Measurements from ENCODE around the gene WDR7. TPM values are rescaled to one million over a fixed set of nuclear protein-coding genes. Genes with fewer than 3 reads are reported as not detected.

The WDR7 gene
- total RNA-seq, 1 experiment from 2014 or later = 11.5 TPM

DNA sequence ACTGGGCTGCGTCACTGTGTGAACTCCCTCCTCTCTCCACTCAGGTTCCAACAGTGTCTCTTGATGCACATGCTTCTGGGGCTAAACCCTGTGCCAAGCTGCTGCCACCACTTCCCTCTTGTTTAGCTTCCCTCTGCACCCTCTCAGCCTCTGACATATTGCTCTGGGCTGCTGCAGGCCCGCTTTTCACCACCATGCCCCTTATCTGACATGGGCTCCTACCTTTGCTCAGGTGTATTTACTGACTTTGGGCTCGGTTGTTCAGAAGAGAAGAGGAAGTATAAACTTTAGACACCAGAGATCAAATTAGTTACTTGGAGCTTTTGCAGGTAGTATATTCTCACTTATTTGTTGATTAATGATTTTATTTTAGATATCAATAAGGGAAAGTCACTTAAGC, 77.6 kb downstream of the WDR7 start:
- no peak overlapping the region for H3K9ac ChIP-seq (ENCODE audit: low read length)
- H3K27me3 ChIP-seq (ENCODE audit: insufficient read depth, low read length) = no peaks in the 10 kb centered on the region
- ATAC-seq (no peak), DNase-seq (ENCODE audit: low read depth, low spot score) (no peak)
- ChIA-PET CTCF (no interaction called here), RAD21 (ENCODE audit: low non-redundant PET in 1 of 2, low total read pairs in 2 of 2, uncharacterized antibody in 2 of 2, unreplicated experiment in 2 of 2) (no interaction called here), POLR2A (no interaction called here)
- H3K36me3 ChIP-seq (ENCODE audit: control insufficient read depth in 1 of 2, insufficient read depth in 2 of 2, low read length in 2 of 2) = no peaks in the 10 kb centered on the region; a peak in 1 of 4 replicates
- no peaks in the 10 kb centered on the region for H4K20me1 ChIP-seq (ENCODE audit: insufficient read depth)
- no peak overlapping the region for H3K4me2 ChIP-seq (ENCODE audit: low read length)
- no peaks in the 10 kb centered on the region for H3K9me3 ChIP-seq (ENCODE audit: control insufficient read depth in 1 of 2, insufficient read depth in 1 of 2, low read depth in 1 of 2, low read length in 2 of 2)
- TF ChIP-seq, protein P1, sequence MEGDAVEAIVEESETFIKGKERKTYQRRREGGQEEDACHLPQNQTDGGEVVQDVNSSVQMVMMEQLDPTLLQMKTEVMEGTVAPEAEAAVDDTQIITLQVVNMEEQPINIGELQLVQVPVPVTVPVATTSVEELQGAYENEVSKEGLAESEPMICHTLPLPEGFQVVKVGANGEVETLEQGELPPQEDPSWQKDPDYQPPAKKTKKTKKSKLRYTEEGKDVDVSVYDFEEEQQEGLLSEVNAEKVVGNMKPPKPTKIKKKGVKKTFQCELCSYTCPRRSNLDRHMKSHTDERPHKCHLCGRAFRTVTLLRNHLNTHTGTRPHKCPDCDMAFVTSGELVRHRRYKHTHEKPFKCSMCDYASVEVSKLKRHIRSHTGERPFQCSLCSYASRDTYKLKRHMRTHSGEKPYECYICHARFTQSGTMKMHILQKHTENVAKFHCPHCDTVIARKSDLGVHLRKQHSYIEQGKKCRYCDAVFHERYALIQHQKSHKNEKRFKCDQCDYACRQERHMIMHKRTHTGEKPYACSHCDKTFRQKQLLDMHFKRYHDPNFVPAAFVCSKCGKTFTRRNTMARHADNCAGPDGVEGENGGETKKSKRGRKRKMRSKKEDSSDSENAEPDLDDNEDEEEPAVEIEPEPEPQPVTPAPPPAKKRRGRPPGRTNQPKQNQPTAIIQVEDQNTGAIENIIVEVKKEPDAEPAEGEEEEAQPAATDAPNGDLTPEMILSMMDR (IDR thresholded peaks at IDR 0.05 in 2 of 3, conservative IDR thresholded peaks at IDR 0.05 in 1 of 3; ENCODE audit: borderline replicate concordance in 1 of 3, insufficient read depth in 1 of 3, low read depth in 2 of 3, low read length in 2 of 3) = no peak
- TF ChIP-seq ZFX (IDR thresholded peaks at IDR 0.05) = no peak
- TF ChIP-seq TCF7L2 (IDR thresholded peaks at IDR 0.05; ENCODE audit: borderline replicate concordance, extremely low read depth, insufficient read depth, insufficient read length) = no peak
- no peak for TF ChIP-seq EGR1 (IDR thresholded peaks at IDR 0.05; ENCODE audit: low read depth)
- TF ChIP-seq SIN3A (IDR thresholded peaks at IDR 0.05; ENCODE audit: low read depth) = no peak
- TF ChIP-seq ZBTB33 (IDR thresholded peaks at IDR 0.05; ENCODE audit: extremely low read depth, insufficient replicate concordance, low read length) = no peak
- TF ChIP-seq POLR2A (IDR thresholded peaks at IDR 0.05; ENCODE audit: borderline replicate concordance, extremely low read depth, insufficient read depth, insufficient read length) = no peak
- no peak for TF ChIP-seq MAX (IDR thresholded peaks at IDR 0.05)
- TF ChIP-seq CEBPB (IDR thresholded peaks at IDR 0.05; ENCODE audit: low read depth) = no peak
- H3K4me1 ChIP-seq (ENCODE audit: control insufficient read depth in 1 of 2, insufficient read depth in 2 of 2, low read length in 2 of 2) = no peaks in the 10 kb centered on the region
- intact Hi-C loops (cut with micrococcal nuclease) = no loop called here
- no peak overlapping the region for H3K4me3 ChIP-seq (replicated peaks in 1 of 2; ENCODE audit: low read depth in 1 of 2, low read length in 2 of 2)
- no peaks in the 10 kb centered on the region for H3K79me2 ChIP-seq (ENCODE audit: insufficient read depth, low read length)
- H2AFZ ChIP-seq (ENCODE audit: low read depth, low read length, poor library complexity, severe bottlenecking) = no peak overlapping the region
- no peak overlapping the region for H3K27ac ChIP-seq (ENCODE audit: low read depth, low read length)
- BruUV-seq (replicated peaks) = no TSS peak
- H3K9me2 ChIP-seq (ENCODE audit: insufficient read depth) = no peaks in the 10 kb centered on the region
